Activated naive CD8-positive, alpha-beta T cell treated with anti-CD3 and anti-CD28 coated beads, Interleukin-2, amount 50 U/mL, for 24 hours (primary cell): ENCODE results near the gene CDC7.

Experiments
- ATAC-seq: fragments of 150-1000 bp; cut with Tn5 transposase; one replicate; pipeline ENCODE4 v1.10.0; 2021
- DNase-seq: peaks from one replicate; pipeline ENCODE4 v3.0.0; 2021
- H3K27ac Mint-ChIP-seq: one replicate; pipeline ENCODE4 v1.8.0; 2021; ENCODE audit warnings: mild to moderate bottlenecking, mixed read lengths
- H3K27me3 Mint-ChIP-seq: one replicate; pipeline ENCODE4 v1.8.0; 2021; ENCODE audit warnings: mixed read lengths
- H3K36me3 Mint-ChIP-seq: one replicate; pipeline ENCODE4 v1.8.0; 2021; ENCODE audit warnings: low read depth, mixed read lengths
- H3K4me1 Mint-ChIP-seq: one replicate; pipeline ENCODE4 v1.8.0; 2021; ENCODE audit warnings: mixed read lengths
- H3K4me3 Mint-ChIP-seq: one replicate; pipeline ENCODE4 v1.8.0; 2021; ENCODE audit warnings: mild to moderate bottlenecking, moderate library complexity, mixed read lengths
- H3K9me3 Mint-ChIP-seq: one replicate; pipeline ENCODE4 v1.8.0; 2021; ENCODE audit warnings: mixed read lengths

The CDC7 gene

DNA sequence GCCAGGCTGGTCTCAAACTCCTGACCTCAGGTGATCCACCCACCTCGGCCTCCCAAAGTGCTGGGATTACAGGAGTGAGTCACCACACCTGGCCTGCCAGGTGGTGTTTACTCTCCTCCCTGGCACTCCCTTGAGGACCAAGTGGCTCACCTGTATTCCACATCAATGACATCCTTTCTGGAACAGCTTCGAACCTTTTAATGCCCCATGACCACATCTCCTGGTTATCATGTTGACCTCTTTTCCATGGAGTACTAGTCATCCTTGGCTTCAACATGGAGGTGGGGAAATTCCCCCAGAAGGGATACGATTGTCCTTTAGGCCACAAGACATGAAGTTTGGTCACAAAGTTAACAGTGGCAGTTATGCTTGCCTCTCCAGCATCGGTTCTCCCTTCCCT is 66.9 kb downstream of the CDC7 start:
- H3K27ac Mint-ChIP-seq, result no peak overlapping the region
- no peaks in the 10 kb centered on the region for H3K27me3 Mint-ChIP-seq
- DNase-seq (no peak), ATAC-seq (no peak)
- peaks cover 33% of the 10 kb centered on the region for H3K4me1 Mint-ChIP-seq
- no peak overlapping the region for H3K4me3 Mint-ChIP-seq
- peaks cover 7% of the 10 kb centered on the region for H3K9me3 Mint-ChIP-seq
- peaks cover 6% of the 10 kb centered on the region for H3K36me3 Mint-ChIP-seq

DNA sequence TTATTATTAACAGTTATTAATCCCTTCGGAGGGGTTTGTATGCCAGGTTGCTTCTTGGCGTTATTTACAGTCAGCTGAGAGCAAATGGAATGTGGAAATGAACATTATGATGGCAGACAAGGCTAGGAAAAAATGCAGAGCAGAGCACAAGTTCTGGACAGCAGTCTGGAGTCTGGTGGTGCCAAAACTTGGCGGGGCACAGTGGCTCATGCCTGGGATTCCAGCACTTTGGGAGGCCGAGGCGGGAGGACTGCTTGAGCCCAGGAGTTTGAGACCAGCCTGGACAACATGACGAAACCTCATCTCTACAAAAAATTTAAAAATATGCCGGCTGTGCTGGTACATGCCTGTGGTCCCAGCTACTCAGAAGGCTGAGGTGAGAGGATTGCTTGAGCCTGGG is 67.6 kb downstream of the CDC7 start:
- DNase-seq, result no peak
- no peak for ATAC-seq

DNA sequence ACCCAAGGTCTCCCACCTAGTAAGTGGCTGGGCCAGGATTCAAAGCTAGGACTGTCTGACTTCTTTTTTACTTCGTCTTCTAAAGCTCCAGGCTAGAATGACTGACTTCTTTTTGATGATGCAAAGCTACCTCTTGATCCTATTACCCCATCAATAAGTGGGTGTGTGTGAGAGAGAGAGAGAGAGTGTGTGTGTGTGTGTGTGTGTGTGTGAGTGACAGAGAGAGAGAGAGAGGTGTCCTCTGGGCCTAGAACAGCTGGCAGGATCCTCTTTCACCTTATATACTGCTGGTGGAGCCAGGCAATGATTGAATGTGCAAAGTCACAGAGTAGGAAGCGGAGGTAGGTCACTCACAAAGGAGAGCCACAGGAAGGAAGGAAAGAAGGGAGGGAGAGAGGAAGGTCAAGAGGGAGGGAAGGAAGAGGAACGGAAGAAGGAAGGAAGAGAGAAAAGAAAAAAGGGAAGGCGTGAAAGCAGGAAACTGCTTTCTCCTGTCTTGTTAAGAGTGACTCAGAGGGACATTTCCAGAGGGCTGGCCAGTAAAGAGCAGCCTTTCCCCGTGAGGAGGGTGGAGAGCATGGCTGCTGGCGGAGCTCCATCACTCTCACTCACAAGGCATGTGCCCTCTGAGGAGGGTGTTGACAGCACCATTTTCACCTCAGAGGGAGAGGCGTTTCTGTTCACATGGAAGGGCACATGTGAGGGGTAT is 68.9 kb downstream of the CDC7 start:
- no peaks in the 10 kb centered on the region for H3K27me3 Mint-ChIP-seq
- H3K27ac Mint-ChIP-seq, result peak overlapping the region; percentile 61
- DNase-seq (no peak), ATAC-seq (peak; percentile 63)
- H3K9me3 Mint-ChIP-seq, result no peaks in the 10 kb centered on the region
- H3K4me1 Mint-ChIP-seq, result peaks cover 27% of the 10 kb centered on the region
- H3K4me3 Mint-ChIP-seq, result no peak overlapping the region
- H3K36me3 Mint-ChIP-seq, result no peaks in the 10 kb centered on the region

More for the DNA sequence above, 67.6 kb downstream of the CDC7 start:
- Mint-ChIP-seq H3K9me3 (peaks cover 7% of the 10 kb centered on the region), H3K27ac (no peak overlapping the region), H3K36me3 (peaks cover 6% of the 10 kb centered on the region), H3K4me1 (peaks cover 34% of the 10 kb centered on the region), H3K27me3 (no peaks in the 10 kb centered on the region), H3K4me3 (no peak overlapping the region)

DNA sequence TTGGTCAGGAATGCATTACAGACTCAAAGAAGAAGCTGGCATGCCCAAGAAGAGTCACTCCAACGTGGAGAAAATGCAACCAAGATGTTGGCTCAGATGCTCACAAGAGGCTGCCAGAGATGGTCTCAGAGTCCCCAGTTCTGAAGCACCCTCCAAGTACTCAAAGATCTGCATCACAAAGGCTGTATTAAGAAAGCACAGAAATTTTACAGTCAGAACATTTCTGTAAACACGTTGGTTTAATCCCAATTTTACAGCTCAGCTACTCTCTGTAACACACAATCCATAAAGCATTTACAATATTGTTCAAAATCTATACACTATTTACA is 69.4 kb downstream of the CDC7 start:
- ATAC-seq (no peak), DNase-seq (no peak)
- Mint-ChIP-seq H3K4me3 (no peak overlapping the region), H3K36me3 (no peaks in the 10 kb centered on the region), H3K9me3 (no peaks in the 10 kb centered on the region), H3K27me3 (no peaks in the 10 kb centered on the region), H3K27ac (peak overlapping the region; percentile 25), H3K4me1 (peaks cover 26% of the 10 kb centered on the region)

DNA sequence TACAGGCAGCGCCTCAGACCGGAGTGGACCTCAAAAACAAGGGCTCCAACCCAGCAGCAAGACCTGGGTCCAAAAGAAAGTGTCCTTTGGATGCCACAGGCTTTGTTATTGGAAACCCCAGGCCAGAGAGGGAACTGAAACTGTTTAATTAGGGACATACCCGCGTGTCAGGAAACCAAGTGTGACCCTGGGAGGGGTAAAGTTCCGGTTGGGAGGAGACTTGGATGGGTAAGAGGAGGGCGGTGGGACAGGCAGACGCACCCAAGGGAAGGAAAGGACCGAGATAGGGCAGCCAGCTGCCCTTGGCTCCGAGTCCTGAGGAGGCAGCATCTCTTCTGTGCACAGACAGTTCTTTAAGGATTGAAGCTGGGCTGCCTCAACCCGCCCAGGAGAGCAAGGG is 71.4 kb downstream of the CDC7 start:
- Mint-ChIP-seq H3K9me3 (no peaks in the 10 kb centered on the region), H3K36me3 (no peaks in the 10 kb centered on the region), H3K4me1 (peaks cover 40% of the 10 kb centered on the region), H3K27me3 (peaks cover under 1% of the 10 kb centered on the region), H3K27ac (no peak overlapping the region), H3K4me3 (no peak overlapping the region)
- DNase-seq (no peak), ATAC-seq (no peak)
